Measurements from ENCODE around the gene ELFN1.
"Not testable (repeated sequence)": the region's sequence is repeated elsewhere in the genome, so short reads cannot be mapped to it uniquely, and the experiment has no call there.

ELFN1 gene

GRCh38 chr7:1762238-1762945, 92.3 kb downstream of the ELFN1 start:
- no peak for DNase-seq

- DNase-seq, result no peak
Observed at GRCh38 chr7:1763033-1763432, 93.0 kb downstream of the ELFN1 start.

- not testable (repeated sequence) for DNase-seq
Observed at GRCh38 chr7:1763911-1764310, 93.8 kb downstream of the ELFN1 start.

GRCh38 chr7:1765336-1765735, 95.3 kb downstream of the ELFN1 start:
- no peak for DNase-seq

- no peak for DNase-seq
Observed at GRCh38 chr7:1767524-1767923, 97.4 kb downstream of the ELFN1 start.

- no peak for DNase-seq
Observed at GRCh38 chr7:1768832-1769231, 98.8 kb downstream of the ELFN1 start.

GRCh38 chr7:1769286-1770200, 99.5 kb downstream of the ELFN1 start:
- DNase-seq, result no peak

GRCh38 chr7:1770331-1770730, 100.3 kb downstream of the ELFN1 start:
- DNase-seq, result no peak

GRCh38 chr7:1775389-1775788, 105.3 kb downstream of the ELFN1 start:
- no peak for DNase-seq

GRCh38 chr7:1777122-1777521, 107.0 kb downstream of the ELFN1 start:
- no peak for DNase-seq

- no peak for DNase-seq
Observed at GRCh38 chr7:1779445-1779844, 109.4 kb downstream of the ELFN1 start.

GRCh38 chr7:1781369-1781768, 111.3 kb downstream of the ELFN1 start:
- DNase-seq, result no peak

- no peak for DNase-seq
Observed at GRCh38 chr7:1785839-1786238, 115.8 kb downstream of the ELFN1 start.

GRCh38 chr7:1787241-1787640, 117.2 kb downstream of the ELFN1 start:
- no peak for DNase-seq

GRCh38 chr7:1787681-1788235, 117.7 kb downstream of the ELFN1 start:
- DNase-seq, result no peak

- DNase-seq, result no peak
Observed at GRCh38 chr7:1794888-1795542, 124.9 kb downstream of the ELFN1 start.
